ENCODE data around the gene SIRT5.

Gene SIRT5

DNA sequence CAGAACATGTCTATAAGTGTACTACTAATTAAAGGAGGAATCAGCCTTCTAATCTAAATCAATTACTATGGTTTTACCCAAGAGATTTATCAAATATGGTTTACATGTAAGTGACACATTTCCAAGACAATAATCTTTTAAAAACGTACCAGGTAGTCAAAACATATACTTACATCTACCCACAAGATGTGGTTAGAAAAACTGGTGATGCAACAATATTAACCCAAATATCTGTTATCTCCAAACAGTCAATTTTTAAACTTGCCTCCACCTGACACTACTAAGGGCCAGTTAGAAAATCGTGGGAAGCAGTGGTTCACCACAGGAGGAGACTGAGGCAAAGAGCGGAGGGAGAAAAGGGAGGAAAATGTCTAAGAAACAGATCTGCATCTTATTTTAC is 68.7 kb downstream of the SIRT5 start:
- H3K4me3 ChIP-seq (replicated peaks; ENCODE audit: insufficient read depth, low read length): no peak overlapping the region
- H3K27ac ChIP-seq (replicated peaks): no peak overlapping the region
- TF ChIP-seq, protein P1, sequence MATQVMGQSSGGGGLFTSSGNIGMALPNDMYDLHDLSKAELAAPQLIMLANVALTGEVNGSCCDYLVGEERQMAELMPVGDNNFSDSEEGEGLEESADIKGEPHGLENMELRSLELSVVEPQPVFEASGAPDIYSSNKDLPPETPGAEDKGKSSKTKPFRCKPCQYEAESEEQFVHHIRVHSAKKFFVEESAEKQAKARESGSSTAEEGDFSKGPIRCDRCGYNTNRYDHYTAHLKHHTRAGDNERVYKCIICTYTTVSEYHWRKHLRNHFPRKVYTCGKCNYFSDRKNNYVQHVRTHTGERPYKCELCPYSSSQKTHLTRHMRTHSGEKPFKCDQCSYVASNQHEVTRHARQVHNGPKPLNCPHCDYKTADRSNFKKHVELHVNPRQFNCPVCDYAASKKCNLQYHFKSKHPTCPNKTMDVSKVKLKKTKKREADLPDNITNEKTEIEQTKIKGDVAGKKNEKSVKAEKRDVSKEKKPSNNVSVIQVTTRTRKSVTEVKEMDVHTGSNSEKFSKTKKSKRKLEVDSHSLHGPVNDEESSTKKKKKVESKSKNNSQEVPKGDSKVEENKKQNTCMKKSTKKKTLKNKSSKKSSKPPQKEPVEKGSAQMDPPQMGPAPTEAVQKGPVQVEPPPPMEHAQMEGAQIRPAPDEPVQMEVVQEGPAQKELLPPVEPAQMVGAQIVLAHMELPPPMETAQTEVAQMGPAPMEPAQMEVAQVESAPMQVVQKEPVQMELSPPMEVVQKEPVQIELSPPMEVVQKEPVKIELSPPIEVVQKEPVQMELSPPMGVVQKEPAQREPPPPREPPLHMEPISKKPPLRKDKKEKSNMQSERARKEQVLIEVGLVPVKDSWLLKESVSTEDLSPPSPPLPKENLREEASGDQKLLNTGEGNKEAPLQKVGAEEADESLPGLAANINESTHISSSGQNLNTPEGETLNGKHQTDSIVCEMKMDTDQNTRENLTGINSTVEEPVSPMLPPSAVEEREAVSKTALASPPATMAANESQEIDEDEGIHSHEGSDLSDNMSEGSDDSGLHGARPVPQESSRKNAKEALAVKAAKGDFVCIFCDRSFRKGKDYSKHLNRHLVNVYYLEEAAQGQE (IDR thresholded peaks at IDR 0.05; ENCODE audit: insufficient replicate concordance, low read depth): no peak
- TF ChIP-seq POLR2AphosphoS5 (IDR thresholded peaks at IDR 0.05; ENCODE audit: low read depth) (no peak), SPI1 (IDR thresholded peaks at IDR 0.05; ENCODE audit: borderline replicate concordance, low read depth) (no peak), GABPA (IDR thresholded peaks at IDR 0.05; ENCODE audit: low read depth) (no peak)
- TF ChIP-seq, protein P2, sequence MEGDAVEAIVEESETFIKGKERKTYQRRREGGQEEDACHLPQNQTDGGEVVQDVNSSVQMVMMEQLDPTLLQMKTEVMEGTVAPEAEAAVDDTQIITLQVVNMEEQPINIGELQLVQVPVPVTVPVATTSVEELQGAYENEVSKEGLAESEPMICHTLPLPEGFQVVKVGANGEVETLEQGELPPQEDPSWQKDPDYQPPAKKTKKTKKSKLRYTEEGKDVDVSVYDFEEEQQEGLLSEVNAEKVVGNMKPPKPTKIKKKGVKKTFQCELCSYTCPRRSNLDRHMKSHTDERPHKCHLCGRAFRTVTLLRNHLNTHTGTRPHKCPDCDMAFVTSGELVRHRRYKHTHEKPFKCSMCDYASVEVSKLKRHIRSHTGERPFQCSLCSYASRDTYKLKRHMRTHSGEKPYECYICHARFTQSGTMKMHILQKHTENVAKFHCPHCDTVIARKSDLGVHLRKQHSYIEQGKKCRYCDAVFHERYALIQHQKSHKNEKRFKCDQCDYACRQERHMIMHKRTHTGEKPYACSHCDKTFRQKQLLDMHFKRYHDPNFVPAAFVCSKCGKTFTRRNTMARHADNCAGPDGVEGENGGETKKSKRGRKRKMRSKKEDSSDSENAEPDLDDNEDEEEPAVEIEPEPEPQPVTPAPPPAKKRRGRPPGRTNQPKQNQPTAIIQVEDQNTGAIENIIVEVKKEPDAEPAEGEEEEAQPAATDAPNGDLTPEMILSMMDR (IDR thresholded peaks at IDR 0.05; ENCODE audit: insufficient read depth, low read length): no peak
- no peak for DNase-seq (ENCODE audit: low read depth in 1 of 2, low spot score in 1 of 2)
- no peaks in the 10 kb centered on the region for H3K27me3 ChIP-seq (ENCODE audit: insufficient read depth, poor library complexity, severe bottlenecking)

DNA sequence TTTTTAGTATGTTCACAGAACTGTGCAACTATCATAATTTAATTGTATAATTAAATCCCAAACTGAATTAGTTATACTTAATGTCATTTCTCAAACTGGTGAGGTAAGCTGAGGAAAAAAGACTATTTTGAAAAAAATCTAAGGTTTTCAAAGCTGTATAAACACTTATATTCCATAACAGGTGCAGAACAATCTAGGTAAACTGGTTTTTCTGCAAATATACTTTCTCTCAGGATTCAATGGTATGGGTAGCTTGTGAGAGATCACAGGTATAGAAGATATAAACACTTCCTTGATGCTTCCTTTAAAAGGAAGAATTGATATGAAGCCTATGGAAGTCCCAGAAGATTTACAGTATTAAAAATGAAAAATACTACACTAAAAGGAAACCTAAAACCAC is 74.4 kb downstream of the SIRT5 start:
- TF ChIP-seq, protein P1 (IDR thresholded peaks at IDR 0.05; ENCODE audit: insufficient replicate concordance, low read depth): no peak
- TF ChIP-seq, protein P2 (IDR thresholded peaks at IDR 0.05; ENCODE audit: insufficient read depth, low read length): no peak
- TF ChIP-seq SPI1 (IDR thresholded peaks at IDR 0.05; ENCODE audit: borderline replicate concordance, low read depth) (no peak), POLR2AphosphoS5 (IDR thresholded peaks at IDR 0.05; ENCODE audit: low read depth) (no peak), GABPA (IDR thresholded peaks at IDR 0.05; ENCODE audit: low read depth) (no peak)
- H3K27ac ChIP-seq (replicated peaks): peak overlapping the region; percentile 27; the same call in 1 of the 2 replicates
- no peak for DNase-seq (ENCODE audit: low read depth in 1 of 2, low spot score in 1 of 2)
- no peak overlapping the region for H3K4me3 ChIP-seq (replicated peaks; ENCODE audit: insufficient read depth, low read length)
- H3K27me3 ChIP-seq (ENCODE audit: insufficient read depth, poor library complexity, severe bottlenecking): no peaks in the 10 kb centered on the region

DNA sequence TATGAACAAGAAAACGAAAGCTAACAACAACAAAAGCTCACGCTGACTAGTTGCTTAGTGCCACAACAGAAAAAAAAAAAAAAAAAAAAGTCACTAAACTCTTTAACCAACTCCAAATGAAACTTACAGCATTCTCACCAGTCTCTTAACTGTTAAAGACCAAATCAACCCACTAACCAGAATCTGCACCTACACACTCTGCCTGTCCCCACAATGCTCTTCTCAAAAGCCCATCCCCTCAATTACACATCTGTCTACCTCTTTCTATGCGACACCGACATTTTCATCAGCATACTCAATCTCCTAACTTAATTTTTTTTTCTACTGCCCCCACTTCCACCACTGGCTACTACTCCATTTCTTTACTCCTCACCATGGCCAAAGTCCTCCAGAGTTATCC is 75.0 kb downstream of the SIRT5 start:
- no peaks in the 10 kb centered on the region for H3K27me3 ChIP-seq (ENCODE audit: insufficient read depth, poor library complexity, severe bottlenecking)
- H3K4me3 ChIP-seq (replicated peaks; ENCODE audit: insufficient read depth, low read length): no peak overlapping the region
- no peak for DNase-seq (ENCODE audit: low read depth in 1 of 2, low spot score in 1 of 2)
- no peak for TF ChIP-seq SPI1 (IDR thresholded peaks at IDR 0.05; ENCODE audit: borderline replicate concordance, low read depth)
- no peak for TF ChIP-seq GABPA (IDR thresholded peaks at IDR 0.05; ENCODE audit: low read depth)
- TF ChIP-seq, protein P1 (IDR thresholded peaks at IDR 0.05; ENCODE audit: insufficient replicate concordance, low read depth): no peak
- TF ChIP-seq POLR2AphosphoS5 (IDR thresholded peaks at IDR 0.05; ENCODE audit: low read depth): no peak
- TF ChIP-seq, protein P2 (IDR thresholded peaks at IDR 0.05; ENCODE audit: insufficient read depth, low read length): no peak
- no peak overlapping the region for H3K27ac ChIP-seq (replicated peaks)

All from HL-60 (cell line).